PC-3 (cell line): ENCODE results near the gene MAP3K5.

Experiments
- CTCF ChIP-seq: fragments of 300-600 bp; sonication (generic); conservative IDR thresholded peaks from 2 replicates; pipeline ENCODE4 v1.5.1; 2017; ENCODE audit warnings: antibody characterized with exemption, low read depth, mild to moderate bottlenecking, low read length
- EZH2 ChIP-seq: fragments of 300-600 bp; sonication (generic); IDR thresholded peaks from one replicate; pipeline ENCODE4 v1.6.1; 2017; ENCODE audit warnings: antibody characterized with exemption, mild to moderate bottlenecking, low read length; ENCODE audit not compliant: unreplicated experiment

GRCh38 chr6:136591617-136592016, 200.7 kb downstream of the MAP3K5 start:
- TF ChIP-seq EZH2 (no peak), CTCF (no peak)
